Karpas-422 (cell line): ENCODE results near the gene ZMYM1. TPM values are rescaled to one million over a fixed set of nuclear protein-coding genes. Genes with fewer than 3 reads are reported as not detected.

ENCODE experiments used
- DNase-seq: peaks from one replicate; pipeline ENCODE4 v3.0.0-alpha.2; 2015
- H2AFZ ChIP-seq: fragments of 200-600 bp; sonication (generic); 2 replicates; pipeline ENCODE4 v1.6.1; 2014; ENCODE audit warnings: antibody characterized with exemption, low read length, mixed read lengths
- H3K27ac ChIP-seq: fragments of 200-600 bp; sonication (generic); 2 replicates; pipeline ENCODE4 v1.5.1; 2014; ENCODE audit warnings: mild to moderate bottlenecking, low read length, moderate library complexity
- H3K27me3 ChIP-seq: fragments of 200-600 bp; sonication (generic); 2 replicates; pipeline ENCODE4 v1.6.1; 2014; ENCODE audit warnings: low read length, mixed read lengths
- H3K36me3 ChIP-seq: fragments of 200-600 bp; sonication (generic); 2 replicates; pipeline ENCODE4 v1.6.1; 2014; ENCODE audit warnings: low read length, mixed read lengths; ENCODE audit not compliant: insufficient read depth
- H3K4me1 ChIP-seq: fragments of 200-600 bp; sonication (generic); 2 replicates; pipeline ENCODE4 v1.6.1; 2014; ENCODE audit warnings: mild to moderate bottlenecking, low read length, mixed read lengths
- H3K4me2 ChIP-seq: fragments of 200-600 bp; sonication (generic); 2 replicates; pipeline ENCODE4 v1.6.1; 2014; ENCODE audit warnings: low read length, low read depth, mild to moderate bottlenecking; ENCODE audit not compliant: poor library complexity, severe bottlenecking
- H3K4me3 ChIP-seq: fragments of 200-600 bp; sonication (generic); 2 replicates; pipeline ENCODE4 v1.5.1; 2014; ENCODE audit warnings: mild to moderate bottlenecking, antibody characterized with exemption, low read length, mixed read lengths
- H3K79me2 ChIP-seq: fragments of 200-600 bp; sonication (generic); 2 replicates; pipeline ENCODE4 v1.6.1; 2014; ENCODE audit warnings: mild to moderate bottlenecking, low read length, mixed read lengths
- H3K9ac ChIP-seq: fragments of 200-600 bp; sonication (generic); 2 replicates; pipeline ENCODE4 v1.6.0; 2014; ENCODE audit warnings: low read length
- H3K9me2 ChIP-seq: fragments of 200-600 bp; sonication (generic), shearing (Covaris generic); replicated peaks from 2 replicates; pipeline ENCODE4 v1.6.0; 2014; ENCODE audit warnings: mild to moderate bottlenecking, low read length, moderate library complexity; ENCODE audit not compliant: insufficient read depth
- H3K9me3 ChIP-seq: fragments of 300-700, 200-600 bp; sonication (generic); 2 replicates; pipeline ENCODE4 v1.6.1; 2014; ENCODE audit warnings: low read length, mixed read lengths
- H4K20me1 ChIP-seq: fragments of 200-600 bp; sonication (generic); 2 replicates; pipeline ENCODE4 v1.6.1; 2014; ENCODE audit warnings: mild to moderate bottlenecking, antibody characterized with exemption, low read length, low read depth; ENCODE audit not compliant: insufficient read depth
- total RNA-seq: library from RNA; depleted of rRNA; stranded (reverse); fragments of >200 nt; shearing (Covaris generic); gene quantifications from 2 replicates; pipeline ENCODE4 v1.2.3, GENCODE V29; 2014; ENCODE audit warnings: low replicate concordance

Gene ZMYM1
- total RNA-seq, 1 experiment from 2014 or later = 40.8 TPM

DNA sequence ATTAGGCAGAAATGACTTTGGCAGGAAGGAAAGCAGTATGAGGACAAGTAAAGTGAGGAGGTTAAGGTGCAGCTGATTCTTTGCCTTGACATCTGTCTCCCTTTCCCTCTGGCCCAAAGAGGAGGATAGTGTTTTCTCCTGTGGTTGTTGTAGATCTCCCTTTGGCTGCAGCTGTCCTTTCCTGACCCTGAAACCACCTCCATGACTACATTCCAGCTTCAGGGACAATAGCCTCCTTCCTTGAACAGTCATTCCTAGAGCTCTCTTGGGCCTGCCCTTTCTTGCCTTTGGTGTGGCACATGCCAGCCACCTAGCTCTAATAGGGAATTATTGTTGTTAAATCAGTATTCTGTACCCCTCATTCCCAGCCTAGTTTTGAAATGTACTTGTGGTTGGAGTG, 6.2 kb downstream of the ZMYM1 start:
- no peak overlapping the region for H3K9ac ChIP-seq
- no peak for DNase-seq
- H3K9me3 ChIP-seq = no peaks in the 10 kb centered on the region
- H3K27me3 ChIP-seq = no peaks in the 10 kb centered on the region
- H3K36me3 ChIP-seq = peaks cover 16% of the 10 kb centered on the region
- H2AFZ ChIP-seq = no peak overlapping the region
- no peak overlapping the region for H3K4me2 ChIP-seq
- no peaks in the 10 kb centered on the region for H3K9me2 ChIP-seq
- no peak overlapping the region for H3K27ac ChIP-seq
- H3K4me3 ChIP-seq = no peak overlapping the region
- H3K4me1 ChIP-seq = peaks cover 9% of the 10 kb centered on the region
- H3K79me2 ChIP-seq = peaks cover 91% of the 10 kb centered on the region
- H4K20me1 ChIP-seq = no peaks in the 10 kb centered on the region

DNA sequence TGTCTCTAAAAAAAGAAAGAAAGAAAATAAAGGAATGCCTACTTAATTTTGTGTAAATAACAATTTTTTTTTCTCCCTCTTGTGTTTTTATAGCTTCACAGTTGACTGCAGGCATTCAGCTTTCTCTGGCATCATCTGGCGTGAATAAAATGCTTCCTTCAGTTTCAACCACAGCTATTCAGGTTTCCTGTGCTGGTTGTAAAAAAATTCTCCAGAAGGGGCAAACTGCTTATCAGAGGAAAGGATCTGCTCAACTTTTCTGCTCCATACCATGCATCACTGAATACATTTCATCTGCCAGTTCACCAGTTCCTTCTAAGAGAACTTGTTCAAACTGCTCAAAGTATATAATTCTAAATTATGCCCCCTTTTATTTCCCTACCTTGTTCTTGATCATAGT, 18.0 kb downstream of the ZMYM1 start:
- Histone ChIP-seq H3K79me2 (peaks cover 5% of the 10 kb centered on the region; the same call in 1 of the 2 replicates), H3K27me3 (no peaks in the 10 kb centered on the region), H3K4me3 (no peak overlapping the region), H3K27ac (no peak overlapping the region), H3K4me2 (no peak overlapping the region), H3K9me3 (no peaks in the 10 kb centered on the region), H3K9ac (no peak overlapping the region), H3K36me3 (peaks cover 18% of the 10 kb centered on the region; the same call in 1 of the 2 replicates), H3K4me1 (no peaks in the 10 kb centered on the region), H2AFZ (no peak overlapping the region), H3K9me2 (no peaks in the 10 kb centered on the region), H4K20me1 (no peaks in the 10 kb centered on the region)
- DNase-seq = no peak

DNA sequence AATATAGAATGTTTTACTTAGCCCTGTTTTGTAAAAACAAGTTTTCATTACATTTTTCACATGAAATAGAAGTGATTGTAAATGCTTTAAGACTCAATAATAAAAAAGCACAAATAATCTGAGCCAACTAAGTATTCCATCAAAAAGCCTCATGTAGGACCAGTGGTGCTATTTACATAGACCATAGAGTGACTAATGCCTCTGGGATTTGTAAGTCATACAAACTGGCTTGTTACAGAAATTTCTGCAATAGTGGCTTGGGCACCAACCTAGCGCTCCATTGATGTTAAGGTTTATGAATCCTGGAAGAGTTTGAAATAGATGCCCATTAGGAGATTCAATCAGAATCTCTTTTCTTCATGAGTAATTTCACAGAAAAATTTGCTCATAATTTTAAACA, 31.9 kb downstream of the ZMYM1 start:
- no peaks in the 10 kb centered on the region for H3K9me3 ChIP-seq

GRCh38 chr1:35112668-35113067, 33.5 kb downstream of the ZMYM1 start:
- no peaks in the 10 kb centered on the region for H3K27me3 ChIP-seq
- no peaks in the 10 kb centered on the region for H4K20me1 ChIP-seq
- H3K4me1 ChIP-seq = no peaks in the 10 kb centered on the region
- no peak overlapping the region for H3K27ac ChIP-seq
- H3K4me2 ChIP-seq = no peak overlapping the region
- H2AFZ ChIP-seq = no peak overlapping the region
- H3K79me2 ChIP-seq = no peaks in the 10 kb centered on the region
- no peaks in the 10 kb centered on the region for H3K9me3 ChIP-seq
- peaks cover 30% of the 10 kb centered on the region; the same call in 1 of the 2 replicates for H3K36me3 ChIP-seq
- H3K9ac ChIP-seq = no peak overlapping the region
- H3K9me2 ChIP-seq = no peaks in the 10 kb centered on the region
- DNase-seq = peak; percentile 62
- no peak overlapping the region for H3K4me3 ChIP-seq

More for the DNA sequence above, 31.9 kb downstream of the ZMYM1 start:
- Histone ChIP-seq H3K27me3 (no peaks in the 10 kb centered on the region), H3K27ac (no peak overlapping the region), H4K20me1 (no peaks in the 10 kb centered on the region), H3K9me2 (no peaks in the 10 kb centered on the region), H3K4me2 (no peak overlapping the region), H3K4me3 (no peak overlapping the region), H2AFZ (no peak overlapping the region), H3K9ac (no peak overlapping the region), H3K4me1 (no peaks in the 10 kb centered on the region), H3K79me2 (no peaks in the 10 kb centered on the region), H3K36me3 (peaks cover 30% of the 10 kb centered on the region; the same call in 1 of the 2 replicates)
- DNase-seq = no peak

- Histone ChIP-seq H4K20me1 (no peaks in the 10 kb centered on the region), H3K9ac (no peak overlapping the region), H3K9me3 (no peaks in the 10 kb centered on the region), H3K79me2 (no peaks in the 10 kb centered on the region), H3K4me3 (no peak overlapping the region), H3K27me3 (no peaks in the 10 kb centered on the region), H3K4me2 (no peak overlapping the region), H3K9me2 (no peaks in the 10 kb centered on the region), H3K4me1 (no peaks in the 10 kb centered on the region), H3K36me3 (peaks cover 30% of the 10 kb centered on the region; the same call in 1 of the 2 replicates), H3K27ac (no peak overlapping the region), H2AFZ (no peak overlapping the region)
- no peak for DNase-seq
These were observed 36.5 kb downstream of the ZMYM1 start for GRCh38 chr1:35115459-35116383.

GRCh38 chr1:35120458-35121133, 41.4 kb downstream of the ZMYM1 start:
- Histone ChIP-seq H3K4me2 (no peak overlapping the region), H3K9ac (no peak overlapping the region), H3K36me3 (peaks cover 5% of the 10 kb centered on the region; the same call in 1 of the 2 replicates), H3K9me3 (no peaks in the 10 kb centered on the region), H3K9me2 (no peaks in the 10 kb centered on the region), H4K20me1 (no peaks in the 10 kb centered on the region), H3K79me2 (no peaks in the 10 kb centered on the region), H3K27ac (no peak overlapping the region), H3K4me1 (no peaks in the 10 kb centered on the region), H3K4me3 (no peak overlapping the region), H3K27me3 (no peaks in the 10 kb centered on the region), H2AFZ (no peak overlapping the region)
- DNase-seq = no peak

- DNase-seq = no peak
- Histone ChIP-seq H4K20me1 (no peaks in the 10 kb centered on the region), H3K9ac (no peak overlapping the region), H3K36me3 (no peaks in the 10 kb centered on the region), H2AFZ (no peak overlapping the region), H3K9me2 (no peaks in the 10 kb centered on the region), H3K4me1 (no peaks in the 10 kb centered on the region), H3K4me2 (no peak overlapping the region), H3K27ac (no peak overlapping the region), H3K27me3 (no peaks in the 10 kb centered on the region), H3K4me3 (no peak overlapping the region), H3K9me3 (no peaks in the 10 kb centered on the region), H3K79me2 (no peaks in the 10 kb centered on the region)
These were observed 43.1 kb downstream of the ZMYM1 start for GRCh38 chr1:35122311-35122710.

DNA sequence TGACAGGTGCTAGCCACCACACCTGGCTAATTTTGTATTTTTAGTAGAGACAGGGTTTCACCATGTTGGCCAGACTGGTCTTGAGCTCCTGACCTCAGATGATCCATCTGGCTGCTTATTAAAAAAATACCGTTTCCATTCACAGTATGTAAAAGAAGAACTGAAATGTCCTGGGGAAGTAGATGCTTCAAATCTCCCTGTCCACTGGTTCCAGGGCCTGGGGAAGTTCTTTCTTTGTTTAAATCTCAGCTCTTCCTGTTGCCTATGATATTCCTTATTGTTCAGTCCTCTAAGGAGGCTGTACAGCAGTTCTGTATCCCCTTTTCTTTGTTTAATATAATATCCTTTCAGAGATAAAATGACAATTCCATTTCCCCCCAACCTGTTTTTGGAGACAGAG, 47.4 kb downstream of the ZMYM1 start:
- no peaks in the 10 kb centered on the region for H3K9me2 ChIP-seq
- H2AFZ ChIP-seq = no peak overlapping the region
- H3K9ac ChIP-seq = no peak overlapping the region
- no peaks in the 10 kb centered on the region for H3K36me3 ChIP-seq
- H3K79me2 ChIP-seq = no peaks in the 10 kb centered on the region
- H4K20me1 ChIP-seq = no peaks in the 10 kb centered on the region
- H3K4me1 ChIP-seq = no peaks in the 10 kb centered on the region
- no peak overlapping the region for H3K4me3 ChIP-seq
- no peak for DNase-seq
- no peaks in the 10 kb centered on the region for H3K9me3 ChIP-seq
- no peaks in the 10 kb centered on the region for H3K27me3 ChIP-seq
- H3K4me2 ChIP-seq = no peak overlapping the region
- no peak overlapping the region for H3K27ac ChIP-seq
